Mesenchymal stem cell (in vitro differentiated cells and primary cell): ENCODE measurements around the gene PDZD2.

Source experiments
- DNase-seq: peaks from one replicate; pipeline ENCODE4 v3.0.0-alpha.2; 2013
- H2AFZ ChIP-seq: one replicate; pipeline ENCODE4 v1.6.1; 2013; ENCODE audit warnings: low read depth, mild to moderate bottlenecking, control low read depth, inconsistent platforms, low read length, moderate library complexity
- H2AK5ac ChIP-seq: 2 replicates; pipeline ENCODE4 v1.6.1; 2013; ENCODE audit warnings: low read length, moderate library complexity, mild to moderate bottlenecking, inconsistent platforms; ENCODE audit not compliant: severe bottlenecking
- H2BK120ac ChIP-seq: one replicate; pipeline ENCODE4 v1.6.1; 2013; ENCODE audit warnings: low read depth, mild to moderate bottlenecking, inconsistent platforms, low read length, moderate library complexity
- H2BK12ac ChIP-seq, 2 experiments: one replicate each; pipeline ENCODE4 v1.6.1; 2013; ENCODE audit warnings: inconsistent platforms in 2 of 2, low read length in 2 of 2, mild to moderate bottlenecking in 2 of 2, moderate library complexity in 2 of 2, control low read depth in 1 of 2
- H2BK15ac ChIP-seq: one replicate; pipeline ENCODE4 v1.6.1; 2013; ENCODE audit warnings: mild to moderate bottlenecking, low read depth, inconsistent platforms; ENCODE audit not compliant: poor library complexity, severe bottlenecking
- H2BK5ac ChIP-seq: 2 replicates; pipeline ENCODE4 v1.6.1; 2013; ENCODE audit warnings: low read depth, mild to moderate bottlenecking, low read length, control low read depth, inconsistent platforms; ENCODE audit not compliant: poor library complexity, severe bottlenecking
- H3K14ac ChIP-seq, 2 experiments: one replicate each; pipeline ENCODE4 v1.6.1; 2013; ENCODE audit warnings: inconsistent platforms in 2 of 2, low read length in 2 of 2, control low read depth in 1 of 2, mild to moderate bottlenecking in 1 of 2, moderate library complexity in 1 of 2
- H3K18ac ChIP-seq, 2 experiments: one replicate each; pipeline ENCODE4 v1.6.1; 2013; ENCODE audit warnings: inconsistent platforms in 2 of 2, low read length in 2 of 2, control low read depth in 1 of 2, low read depth in 1 of 2, mild to moderate bottlenecking in 1 of 2
- H3K23ac ChIP-seq, 2 experiments: one replicate each; pipeline ENCODE4 v1.6.1; 2013; ENCODE audit warnings: inconsistent platforms in 2 of 2, low read length in 2 of 2, mild to moderate bottlenecking in 2 of 2, moderate library complexity in 2 of 2, control low read depth in 1 of 2
- H3K27ac ChIP-seq: 2 replicates; pipeline ENCODE4 v1.5.1; 2013; ENCODE audit warnings: mild to moderate bottlenecking, moderate library complexity, low read length, control low read depth, inconsistent platforms; ENCODE audit not compliant: poor library complexity, severe bottlenecking
- H3K27me3 ChIP-seq, 2 experiments: 2 replicates each; pipeline versions ENCODE4 v1.6.1 to v1.7.0; 2013; ENCODE audit warnings: low read length in 2 of 2, mild to moderate bottlenecking in 2 of 2, moderate library complexity in 2 of 2, control low read depth in 1 of 2, inconsistent platforms in 1 of 2; ENCODE audit not compliant: control insufficient read depth in 1 of 2, insufficient read depth in 1 of 2
- H3K36me3 ChIP-seq, 2 experiments: 2 replicates each; pipeline versions ENCODE4 v1.6.1 to v1.7.0; 2013; ENCODE audit warnings: low read length in 2 of 2, control low read depth in 1 of 2, inconsistent platforms in 1 of 2, low read depth in 1 of 2, mild to moderate bottlenecking in 1 of 2; ENCODE audit not compliant: insufficient read depth in 2 of 2, control insufficient read depth in 1 of 2
- H3K4ac ChIP-seq, 2 experiments: one replicate each; pipeline ENCODE4 v1.6.1; 2013; ENCODE audit warnings: inconsistent platforms in 2 of 2, low read length in 2 of 2, mild to moderate bottlenecking in 2 of 2, moderate library complexity in 2 of 2, control low read depth in 1 of 2, low read depth in 1 of 2
- H3K4me1 ChIP-seq: 2 replicates; pipeline ENCODE4 v1.6.1; 2013; ENCODE audit warnings: low read depth, low read length, control low read depth; ENCODE audit not compliant: control insufficient read depth, insufficient read depth
- H3K4me2 ChIP-seq: 2 replicates; pipeline ENCODE4 v1.6.1; 2013; ENCODE audit warnings: low read length, mild to moderate bottlenecking, inconsistent platforms; ENCODE audit not compliant: poor library complexity, severe bottlenecking
- H3K4me3 ChIP-seq, 2 experiments: 2 replicates each; pipeline versions ENCODE4 v1.5.1 to v1.7.0; 2013; ENCODE audit warnings: low read length in 2 of 2, mild to moderate bottlenecking in 2 of 2, control low read depth in 1 of 2, low read depth in 1 of 2; ENCODE audit not compliant: insufficient read depth in 1 of 2
- H3K79me1 ChIP-seq: replicated peaks from 2 replicates; pipeline ENCODE4 v1.6.1; 2013; ENCODE audit warnings: mild to moderate bottlenecking, control low read depth, low read length, inconsistent platforms; ENCODE audit not compliant: poor library complexity, severe bottlenecking
- H3K9ac ChIP-seq: 2 replicates; pipeline ENCODE4 v1.7.0; 2013; ENCODE audit warnings: mild to moderate bottlenecking, low read length, moderate library complexity
- H3K9me3 ChIP-seq: 2 replicates; pipeline ENCODE4 v1.7.0; 2013; ENCODE audit warnings: mild to moderate bottlenecking, low read length; ENCODE audit not compliant: control insufficient read depth
- H4K8ac ChIP-seq: one replicate; pipeline ENCODE4 v1.6.1; 2013; ENCODE audit warnings: inconsistent platforms, mild to moderate bottlenecking, low read length, moderate library complexity
- H4K91ac ChIP-seq: one replicate; pipeline ENCODE4 v1.6.1; 2013; ENCODE audit warnings: mild to moderate bottlenecking, low read length, inconsistent platforms
- WGBS: methylation state at CpG from one replicate; pipeline ENCODE4 v1.1.7; 2013; ENCODE audit warnings: mixed read lengths; 5-methylcytosine and 5-hydroxymethylcytosine counted together

Gene PDZD2

GRCh38 chr5:32055891-32056866 lies 417.2 kb downstream of the PDZD2 start:
- Histone ChIP-seq H3K18ac (no peak overlapping the region), H4K8ac (no peak overlapping the region), H2BK120ac (no peak overlapping the region), H2AK5ac (no peak overlapping the region), H3K9ac (no peak overlapping the region), H3K4me1 (no peaks in the 10 kb centered on the region), H3K4ac (no peak overlapping the region), H3K4me3 (no peak overlapping the region), H3K23ac (no peak overlapping the region), H3K14ac (no peak overlapping the region), H3K36me3 (no peaks in the 10 kb centered on the region), H2AFZ (no peak overlapping the region), H3K4me2 (no peak overlapping the region), H3K27me3 (peaks cover 0 to 69% of the 10 kb centered on the region in 2 experiments), H4K91ac (no peak overlapping the region), H2BK12ac (no peak overlapping the region), H3K79me1 (no peaks in the 10 kb centered on the region), H2BK15ac (no peak overlapping the region), H3K27ac (no peak overlapping the region), H3K9me3 (peaks cover 9% of the 10 kb centered on the region), H2BK5ac (no peak overlapping the region)
- 77% methylated on average over 12 of the region's 15 CpGs for WGBS
- no peak for DNase-seq

- 95% methylated on average over 10 of the region's 12 CpGs for WGBS
- no peak overlapping the region for H3K18ac ChIP-seq
- no peak overlapping the region for H2BK5ac ChIP-seq
Observed at GRCh38 chr5:32057187-32058096, 418.5 kb downstream of the PDZD2 start.

GRCh38 chr5:32058101-32058500 lies 419.2 kb downstream of the PDZD2 start:
- Histone ChIP-seq H3K9me3 (no peaks in the 10 kb centered on the region), H3K4me3 (no peak overlapping the region), H3K4me2 (no peak overlapping the region)

More at GRCh38 chr5:32057187-32058096, 418.5 kb downstream of the PDZD2 start:
- H3K27ac ChIP-seq = no peak overlapping the region
- no peak overlapping the region for H4K91ac ChIP-seq
- no peak overlapping the region for H3K9ac ChIP-seq
- H3K36me3 ChIP-seq = no peaks in the 10 kb centered on the region
- no peak overlapping the region for H2BK15ac ChIP-seq
- H2AK5ac ChIP-seq = no peak overlapping the region
- H2AFZ ChIP-seq = no peak overlapping the region
- peaks cover 0 to 60% of the 10 kb centered on the region in 2 experiments for H3K27me3 ChIP-seq
- no peak overlapping the region for H3K23ac ChIP-seq
- no peak overlapping the region for H2BK12ac ChIP-seq
- peak; percentile 14 for DNase-seq
- no peak overlapping the region for H3K4me3 ChIP-seq
- H3K4me2 ChIP-seq = no peak overlapping the region
- H3K4ac ChIP-seq = no peak overlapping the region
- no peak overlapping the region for H2BK120ac ChIP-seq
- H3K14ac ChIP-seq = no peak overlapping the region
- H3K9me3 ChIP-seq = peaks cover under 1% of the 10 kb centered on the region
- H3K79me1 ChIP-seq = no peaks in the 10 kb centered on the region
- H3K4me1 ChIP-seq = no peaks in the 10 kb centered on the region
- no peak overlapping the region for H4K8ac ChIP-seq

GRCh38 chr5:32058997-32059396 lies 420.1 kb downstream of the PDZD2 start:
- Histone ChIP-seq H4K91ac (no peak overlapping the region), H3K4ac (no peak overlapping the region), H3K4me2 (no peak overlapping the region), H4K8ac (no peak overlapping the region), H3K79me1 (no peaks in the 10 kb centered on the region), H3K14ac (no peak overlapping the region), H3K4me3 (no peak overlapping the region), H3K18ac (no peak overlapping the region), H3K27me3 (peaks cover 0 to 54% of the 10 kb centered on the region in 2 experiments), H3K36me3 (no peaks in the 10 kb centered on the region), H3K9ac (no peak overlapping the region), H2BK120ac (no peak overlapping the region), H2BK12ac (no peak overlapping the region), H2BK5ac (no peak overlapping the region), H2AK5ac (no peak overlapping the region), H3K27ac (no peak overlapping the region), H3K9me3 (no peaks in the 10 kb centered on the region), H2BK15ac (no peak overlapping the region), H3K23ac (no peak overlapping the region), H3K4me1 (no peaks in the 10 kb centered on the region), H2AFZ (no peak overlapping the region)
- no peak for DNase-seq
- WGBS = 96% methylated on average over 3 of the region's 3 CpGs

More at GRCh38 chr5:32058101-32058500, 419.2 kb downstream of the PDZD2 start:
- no peak overlapping the region for H2BK15ac ChIP-seq
- no peak overlapping the region for H2BK120ac ChIP-seq
- H2AK5ac ChIP-seq = no peak overlapping the region
- H3K27me3 ChIP-seq = peaks cover 0 to 54% of the 10 kb centered on the region in 2 experiments
- no peaks in the 10 kb centered on the region for H3K36me3 ChIP-seq
- H3K4me1 ChIP-seq = no peaks in the 10 kb centered on the region
- H4K91ac ChIP-seq = no peak overlapping the region
- no peaks in the 10 kb centered on the region for H3K79me1 ChIP-seq
- no peak overlapping the region for H2AFZ ChIP-seq
- H3K9ac ChIP-seq = no peak overlapping the region
- no peak for DNase-seq
- no peak overlapping the region for H3K23ac ChIP-seq
- no peak overlapping the region for H4K8ac ChIP-seq
- no peak overlapping the region for H2BK12ac ChIP-seq
- 94% methylated on average over 4 of the region's 4 CpGs for WGBS
- no peak overlapping the region for H3K18ac ChIP-seq
- no peak overlapping the region for H3K4ac ChIP-seq
- no peak overlapping the region for H3K27ac ChIP-seq
- no peak overlapping the region for H2BK5ac ChIP-seq
- no peak overlapping the region for H3K14ac ChIP-seq
